ENCODE data around the gene RPS27L.
A peak's percentile ranks its signal among the peaks of the same experiment; 100 is the strongest.

RPS27L gene

DNA sequence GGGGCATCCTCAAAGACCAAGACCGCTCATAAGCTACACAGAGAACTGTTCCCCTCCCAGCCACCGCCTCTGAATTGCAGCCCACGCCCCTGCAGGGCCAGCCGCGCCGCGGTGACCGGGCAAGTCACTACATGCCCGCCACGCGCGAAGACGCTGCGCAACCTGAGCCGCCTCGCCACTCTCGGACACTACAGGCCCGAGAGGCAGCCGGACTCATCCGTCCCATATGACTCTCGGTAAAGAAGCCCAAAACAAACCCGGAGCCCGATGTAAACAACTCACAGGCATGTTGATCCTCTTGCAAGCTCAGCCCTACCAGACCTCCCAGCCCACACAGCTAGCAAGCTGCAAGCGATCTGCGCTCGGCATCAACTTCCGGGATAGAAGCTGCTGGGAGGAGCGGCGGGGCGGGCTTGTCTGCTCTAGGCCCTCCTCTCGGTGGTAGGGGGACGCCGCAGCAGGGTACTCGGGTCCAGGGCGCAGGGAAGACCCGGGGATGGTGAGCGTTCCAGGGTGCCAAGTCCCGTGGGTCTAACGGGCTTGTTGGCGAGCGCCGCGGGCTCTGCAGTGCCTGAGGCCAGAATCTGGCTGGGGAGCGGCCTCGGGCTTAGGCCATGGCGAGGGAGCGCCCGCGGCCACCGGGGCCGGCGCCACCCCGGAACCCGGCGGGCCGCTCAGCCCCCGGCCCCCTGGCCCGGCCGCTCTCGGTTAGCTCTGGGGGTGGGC, at the start of gene RPS27L:
RPS27L (minus strand) TSS at position 360 of the 726 bp plus-strand sequence; CDS start at position 288, 72 bp downstream.
- DNase-seq, result peak; percentile 96

DNA sequence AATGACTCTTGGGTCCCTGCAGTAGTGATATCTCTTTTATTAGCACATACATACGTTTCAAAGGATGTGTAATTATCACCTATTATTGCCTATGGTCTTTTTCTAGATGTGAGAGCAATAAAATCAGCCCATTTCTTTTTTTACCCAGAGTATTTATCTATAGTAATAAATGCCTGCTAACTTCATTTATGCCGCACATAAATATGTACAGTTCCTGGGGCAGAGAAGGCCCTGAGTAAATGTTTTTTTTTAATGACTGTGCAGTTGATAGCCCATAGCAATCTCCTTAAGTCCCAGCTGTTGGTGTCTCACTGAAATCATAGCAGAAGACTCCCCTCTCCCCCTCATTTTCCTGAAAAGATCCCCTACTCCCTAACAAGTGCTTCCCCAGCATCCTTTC, 48.8 kb upstream of the RPS27L start:
- DNase-seq, result no peak

DNA sequence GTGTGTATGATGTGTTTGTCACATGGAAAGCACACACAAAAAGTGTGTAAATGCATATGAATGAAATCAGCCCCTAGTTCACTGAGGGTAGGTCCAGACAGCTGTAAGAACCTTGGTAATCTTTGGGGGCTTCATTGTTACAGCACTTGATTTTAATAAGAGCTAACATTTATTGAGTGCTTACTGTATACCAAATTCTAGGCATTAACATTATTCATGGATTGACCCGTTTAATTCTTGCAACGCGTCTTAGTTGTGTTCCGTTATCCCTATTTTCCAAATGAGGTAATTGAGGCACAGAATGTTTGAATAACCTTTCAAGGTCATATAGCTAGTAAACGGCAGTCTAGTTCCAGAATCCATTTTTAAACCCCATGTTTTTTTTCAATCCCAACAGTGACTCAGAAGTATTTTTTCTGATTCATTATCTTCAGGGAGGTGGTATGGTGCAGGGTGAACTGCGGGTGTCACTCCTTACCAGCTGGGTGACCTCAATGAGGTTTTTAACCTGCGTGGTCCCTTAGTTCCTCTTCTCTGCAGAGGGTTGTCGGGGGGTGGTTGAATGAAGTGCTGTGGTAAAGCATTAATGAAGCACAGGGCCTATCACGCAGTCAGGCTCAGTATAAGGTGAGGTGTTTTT, 46.3 kb upstream of the RPS27L start:
- no peak for DNase-seq

DNA sequence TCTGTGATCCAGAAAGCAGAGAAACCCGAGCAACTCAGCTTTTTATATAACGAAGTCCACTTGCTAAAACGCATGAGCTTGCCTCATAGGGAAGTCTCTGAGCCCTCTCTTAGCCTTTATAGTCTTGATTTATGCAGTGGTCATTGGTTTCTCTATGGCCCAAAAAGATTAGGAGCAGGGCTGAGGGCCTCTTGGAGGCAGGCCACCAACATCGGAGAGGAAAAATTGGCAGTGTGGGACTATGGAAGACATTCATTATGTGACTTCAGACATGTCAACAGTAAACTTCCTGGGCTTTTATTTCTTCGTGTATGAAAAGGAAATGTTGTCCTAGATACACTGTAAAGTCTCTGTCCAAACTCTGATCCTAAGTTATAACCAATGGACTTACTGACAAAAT, 45.6 kb upstream of the RPS27L start:
- no peak for DNase-seq

DNA sequence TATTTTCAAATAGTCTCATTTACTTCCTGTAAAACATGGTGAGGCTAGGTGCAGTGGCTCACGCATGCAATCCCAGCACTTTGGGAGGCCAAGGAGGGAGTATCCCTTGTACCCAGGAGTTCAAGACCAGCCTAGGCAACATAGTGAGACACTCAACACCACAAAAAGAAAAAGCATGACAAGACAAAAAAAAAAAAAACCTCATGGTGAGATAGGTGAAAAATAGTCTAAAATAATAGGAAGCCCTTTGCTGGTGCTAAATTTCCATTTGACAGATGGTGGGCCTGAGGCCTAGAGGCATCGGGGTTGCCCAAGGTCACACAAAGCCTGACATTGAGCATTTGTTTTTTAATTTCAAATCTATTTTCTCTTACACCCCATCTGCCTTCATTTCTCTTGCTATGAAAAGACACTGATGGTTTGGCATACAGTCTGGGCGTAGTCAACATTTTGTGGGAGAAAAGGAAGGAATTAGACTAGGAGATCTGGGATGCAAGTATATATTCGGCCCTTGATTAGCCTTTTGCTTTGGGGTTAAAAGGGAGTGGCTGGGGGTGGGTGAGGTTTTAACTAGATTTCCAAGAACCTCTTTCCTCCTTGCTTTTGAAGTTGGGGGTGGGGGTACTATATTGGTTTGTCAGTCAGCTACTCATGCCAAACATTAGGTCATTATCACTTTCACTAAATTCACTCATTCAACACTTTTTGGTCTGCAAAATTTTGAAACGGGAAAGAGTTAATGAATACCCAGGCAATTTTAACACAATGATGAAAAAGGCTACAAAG, 43.4 kb upstream of the RPS27L start:
- DNase-seq, result no peak

DNA sequence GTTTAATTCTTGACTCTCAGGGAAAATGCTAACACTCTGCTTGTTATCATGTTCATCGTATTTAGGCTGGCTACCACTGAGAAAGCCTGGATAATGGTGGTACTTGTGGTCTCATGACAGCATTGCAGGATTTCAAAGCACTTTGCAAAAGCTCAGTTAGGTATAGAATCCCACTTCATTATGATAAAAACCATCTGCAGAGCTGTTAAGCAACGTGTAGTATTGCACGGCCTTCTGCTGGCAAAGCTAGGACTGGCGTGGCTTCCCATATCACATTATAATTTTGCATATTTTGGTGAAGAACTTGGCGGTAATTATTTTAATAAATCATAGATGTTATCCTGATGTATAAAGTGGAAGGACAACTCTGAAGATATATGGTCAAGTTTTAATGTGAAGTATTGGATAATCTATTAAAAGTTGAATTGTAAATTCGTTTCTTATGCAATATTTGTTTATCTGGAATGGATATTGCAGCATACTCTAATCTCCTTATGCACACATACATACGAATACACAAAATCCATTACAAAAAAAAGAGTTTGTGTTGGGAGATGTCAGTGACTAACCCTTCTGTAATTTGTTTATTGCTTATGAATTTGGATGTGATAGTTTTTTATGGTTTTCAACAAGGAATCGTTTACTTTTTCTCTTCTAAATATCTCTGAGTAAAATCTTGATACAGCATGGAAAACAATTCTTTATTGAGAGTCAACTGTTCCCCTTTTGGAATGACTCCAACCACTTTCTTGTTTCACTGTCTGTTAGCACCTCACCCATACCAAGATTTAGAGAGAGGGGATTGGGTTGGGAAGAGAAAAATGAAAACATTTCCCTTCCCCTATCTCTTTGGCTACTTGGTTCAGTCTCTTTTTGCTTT, 41.3 kb upstream of the RPS27L start:
- DNase-seq, result no peak

DNA sequence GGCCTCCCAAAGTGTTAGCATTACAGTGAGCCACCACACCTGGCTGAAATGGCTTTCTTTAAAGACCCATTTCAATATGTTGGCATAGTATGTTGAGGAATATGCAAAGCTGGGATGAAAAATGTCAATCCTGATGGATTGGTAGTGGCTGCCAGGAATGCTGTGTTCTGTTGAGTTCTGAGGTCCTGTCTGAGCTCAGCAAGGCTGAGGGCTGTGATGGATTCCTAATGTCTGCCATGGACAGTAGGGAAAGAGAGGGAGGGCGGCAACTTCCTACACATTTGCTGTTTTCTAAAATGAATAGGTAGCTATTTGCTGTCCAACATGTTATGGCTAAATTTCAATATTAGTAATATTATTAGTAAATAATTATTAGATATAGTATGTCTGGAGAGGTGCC, 40.3 kb upstream of the RPS27L start:
- no peak for DNase-seq

DNA sequence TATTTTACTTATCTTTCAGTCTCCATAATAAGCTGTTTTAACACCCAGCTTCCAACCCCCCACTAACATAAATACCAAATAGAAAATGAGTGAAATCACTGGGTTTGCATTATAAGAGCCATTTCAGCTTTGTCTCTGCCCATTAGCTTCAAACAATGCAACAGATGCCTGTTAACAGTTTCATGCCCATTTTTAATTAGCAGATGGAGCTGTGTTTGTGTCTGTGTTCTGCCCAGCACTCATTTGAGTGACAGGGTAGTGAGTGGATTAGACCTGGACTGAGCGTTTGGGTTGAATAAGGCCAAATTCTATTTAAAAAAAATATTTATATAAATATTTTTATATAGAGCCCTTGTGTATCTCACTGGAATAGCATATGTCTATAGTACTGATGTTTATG, 39.6 kb upstream of the RPS27L start:
- no peak for DNase-seq

DNA sequence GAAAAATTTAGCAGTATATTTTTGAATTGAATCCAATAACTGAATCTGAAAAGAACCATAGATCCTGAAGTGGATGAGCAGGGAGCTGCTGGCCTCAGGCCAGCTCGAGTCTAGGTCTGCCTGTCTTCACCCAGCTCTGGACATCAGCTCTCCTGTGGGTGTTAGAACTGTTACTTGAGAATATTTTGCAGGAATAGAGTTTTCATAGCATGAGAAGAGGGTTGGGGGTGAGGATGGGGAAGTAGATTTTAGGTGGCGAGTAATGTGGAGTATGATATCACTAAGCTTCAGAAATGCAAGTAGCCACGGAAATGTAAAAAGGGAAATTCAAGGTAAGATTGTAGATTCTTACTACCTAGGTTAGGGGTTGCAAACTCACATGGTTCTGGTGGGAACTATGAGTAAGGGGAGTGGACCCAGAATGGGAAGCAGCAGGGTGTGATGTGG, 38.3 kb upstream of the RPS27L start:
- DNase-seq, result no peak

DNA sequence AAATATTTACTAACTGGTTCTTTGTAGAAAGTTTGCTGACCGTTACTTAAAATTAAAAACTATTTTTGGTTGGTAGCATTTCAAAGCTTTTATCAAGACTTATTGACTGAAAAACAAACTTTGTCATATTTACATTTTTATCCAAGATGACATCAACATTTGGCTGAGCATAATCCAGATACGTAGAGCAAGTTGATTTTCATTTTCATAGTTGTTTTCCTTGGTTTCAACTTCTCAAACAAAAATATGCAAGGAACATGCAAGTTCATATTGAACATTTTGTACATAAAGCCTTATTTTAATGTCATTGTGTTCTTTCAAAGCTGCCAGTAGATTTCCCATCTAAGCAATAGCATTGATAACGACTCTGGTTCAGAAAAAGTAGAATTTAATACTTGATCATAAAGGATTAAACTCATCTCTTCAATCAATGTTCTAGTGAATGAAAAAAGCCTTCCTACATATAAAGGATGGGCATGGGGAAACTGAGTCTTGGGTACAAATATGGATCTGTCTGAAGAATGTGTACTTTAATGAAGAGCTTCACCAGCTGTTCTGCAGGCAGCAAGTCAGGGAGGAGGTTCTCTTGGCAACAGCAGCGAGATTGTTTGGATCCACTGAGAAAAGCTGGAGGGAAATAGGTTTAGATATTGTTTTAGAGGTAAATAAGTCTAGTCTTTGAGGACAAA, 37.7 kb upstream of the RPS27L start:
- DNase-seq, result no peak

DNA sequence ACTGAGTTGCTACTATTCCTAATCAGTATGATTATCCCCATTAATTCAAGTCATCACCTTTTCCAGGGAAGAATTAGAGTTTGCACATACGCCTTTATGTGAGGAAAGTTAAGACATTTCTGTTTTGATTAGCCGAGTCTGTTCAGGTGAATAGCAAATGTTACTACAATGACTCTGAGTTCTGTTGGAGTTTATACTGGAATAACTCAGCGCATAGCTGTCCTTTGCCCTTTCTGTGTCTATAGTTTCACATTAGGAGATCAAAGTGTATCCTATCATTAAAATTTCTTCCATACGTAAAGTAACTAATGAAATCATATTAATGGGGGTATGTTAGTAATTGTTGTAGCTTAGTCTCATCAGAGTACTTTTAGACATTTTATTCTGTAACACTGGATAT, 37.0 kb upstream of the RPS27L start:
- DNase-seq, result no peak

DNA sequence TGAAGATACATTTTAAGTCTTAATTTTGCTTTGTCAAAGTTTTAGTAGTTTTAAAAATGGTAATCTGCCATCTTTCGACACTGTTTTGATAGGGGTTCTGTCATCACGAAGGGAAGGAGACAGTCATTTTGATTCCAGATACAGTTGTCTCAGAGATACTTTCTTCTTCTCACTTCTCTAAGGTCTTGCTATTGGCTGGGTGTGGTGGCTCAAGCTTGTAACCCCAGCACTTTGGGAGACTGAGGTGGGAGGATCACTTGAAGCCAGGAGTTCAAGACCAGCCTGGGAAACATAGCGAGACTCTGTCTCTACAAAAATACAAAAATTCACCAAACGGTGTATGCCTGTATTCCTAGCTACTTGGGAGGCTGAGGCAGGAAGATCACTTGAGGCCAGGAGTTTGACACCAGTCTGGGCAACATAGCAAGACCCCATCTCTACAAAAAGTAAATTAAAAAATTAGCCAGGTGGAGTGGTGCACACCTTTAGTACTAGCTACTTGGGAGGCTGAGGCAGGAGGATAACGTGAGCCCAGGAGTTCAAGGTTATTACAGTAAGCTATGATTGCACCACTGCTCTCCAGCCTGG, 35.4 kb upstream of the RPS27L start:
- DNase-seq, result no peak

DNA sequence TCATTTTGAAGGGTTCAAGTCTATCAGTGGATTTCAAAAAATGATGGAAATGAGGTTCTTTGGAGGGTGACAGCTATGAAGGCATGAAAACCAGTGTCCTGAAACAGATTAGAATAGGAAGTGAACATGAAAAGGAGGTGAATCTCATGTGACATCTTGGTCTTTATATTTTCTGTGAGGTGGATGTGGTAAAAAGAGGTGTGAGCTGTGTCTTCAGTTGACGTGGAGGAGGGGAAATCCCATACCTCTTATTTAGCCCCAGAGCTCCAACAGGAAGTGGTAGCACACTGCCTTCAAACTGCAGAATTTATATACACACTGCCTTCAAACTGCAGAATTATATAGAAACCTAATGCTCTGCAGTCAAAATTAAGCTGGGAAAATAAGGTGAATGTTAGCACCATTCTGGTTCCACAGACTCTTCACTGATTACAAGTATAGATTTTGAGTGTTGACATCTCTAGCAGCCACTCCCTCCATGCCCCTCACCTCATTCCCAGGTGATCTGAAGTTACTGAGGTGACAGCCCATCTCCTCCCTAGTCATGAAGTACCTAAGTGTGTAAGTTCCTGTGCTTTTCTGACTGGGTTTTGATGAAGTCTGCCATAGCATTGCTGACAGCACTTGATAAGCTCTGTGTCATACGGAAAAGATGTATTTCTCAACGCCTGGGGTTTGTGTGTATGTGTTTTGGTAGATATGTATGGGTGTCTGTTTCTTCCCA, 34.8 kb upstream of the RPS27L start:
- no peak for DNase-seq

DNA sequence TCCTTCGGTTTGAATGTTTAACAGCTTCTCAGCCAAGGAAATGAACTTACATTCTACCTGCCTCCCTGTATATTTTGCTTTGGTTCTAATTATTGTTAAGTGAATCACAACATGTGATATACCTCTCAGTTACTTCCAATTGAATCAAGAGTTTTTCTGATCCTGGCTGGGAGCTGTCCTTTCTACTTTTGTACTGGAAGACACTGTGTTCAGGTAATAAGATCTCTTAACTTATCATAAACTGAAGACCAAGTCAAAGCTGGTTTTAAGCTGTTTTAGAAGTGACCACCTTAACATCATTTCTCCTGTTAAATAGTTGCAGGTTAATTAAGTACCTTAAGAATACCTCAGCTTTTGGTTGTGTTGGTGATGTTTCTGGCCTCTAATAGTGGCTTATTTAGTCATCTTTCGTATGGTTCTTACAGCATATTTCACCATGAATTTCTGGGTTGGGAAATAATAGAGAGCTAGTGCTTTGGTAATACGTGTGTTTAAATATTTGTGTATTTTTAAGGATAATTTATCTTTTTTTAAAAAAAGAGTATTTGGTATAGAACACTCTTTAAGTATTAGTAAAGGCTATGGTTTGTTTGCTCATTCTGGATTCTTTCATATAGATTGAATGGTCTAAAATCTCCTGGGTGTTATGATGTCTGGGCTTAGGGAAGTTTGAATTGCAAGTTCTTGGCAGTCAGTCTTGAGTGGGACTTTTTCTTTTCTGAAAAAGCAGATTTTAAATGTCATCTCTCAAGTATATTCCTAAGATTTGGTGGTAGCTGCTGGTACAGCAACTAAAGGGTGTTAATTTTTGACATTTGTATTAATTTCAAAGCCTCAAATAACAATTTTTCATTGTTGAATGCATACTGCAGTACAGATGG, 33.7 kb upstream of the RPS27L start:
- no peak for DNase-seq

DNA sequence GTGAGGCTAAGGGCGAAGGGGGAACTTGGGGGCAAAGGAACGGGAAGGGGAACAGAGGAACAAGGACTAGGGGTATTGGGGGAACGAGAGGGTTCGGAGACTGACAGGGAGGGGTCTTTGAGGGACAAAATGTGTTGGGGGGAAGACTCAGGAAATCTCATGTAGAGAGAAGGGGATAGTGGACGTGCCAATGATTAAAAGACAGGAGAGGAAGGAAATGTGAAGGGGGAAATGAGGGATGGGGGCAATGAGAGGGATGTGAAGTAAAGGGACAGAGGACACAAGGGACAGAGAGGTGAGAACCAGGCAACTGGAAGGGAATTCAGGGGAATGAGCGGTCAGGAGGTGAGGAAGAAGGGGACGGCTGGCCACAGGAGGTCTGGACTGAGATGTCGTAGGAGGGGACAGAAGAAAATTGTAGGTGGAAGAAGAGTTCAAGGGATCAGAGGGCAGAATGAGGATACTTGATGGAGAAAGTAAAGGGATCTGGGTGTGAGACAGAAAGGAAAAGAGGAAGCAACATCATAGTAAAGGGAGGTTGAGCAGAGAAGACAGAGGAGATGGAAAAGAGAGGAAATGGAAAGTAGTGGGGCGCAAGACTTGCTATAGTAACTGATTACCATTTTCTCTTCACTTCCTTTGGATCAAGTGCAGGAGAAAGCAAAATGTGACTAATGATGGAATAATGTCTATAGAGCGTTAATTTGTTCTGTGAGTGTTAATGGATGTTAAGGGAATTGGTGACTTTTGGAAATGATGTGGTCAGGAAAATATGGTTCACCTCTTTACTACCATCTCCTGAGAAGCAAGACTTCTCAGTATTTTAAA, 32.9 kb upstream of the RPS27L start:
- DNase-seq, result no peak

DNA sequence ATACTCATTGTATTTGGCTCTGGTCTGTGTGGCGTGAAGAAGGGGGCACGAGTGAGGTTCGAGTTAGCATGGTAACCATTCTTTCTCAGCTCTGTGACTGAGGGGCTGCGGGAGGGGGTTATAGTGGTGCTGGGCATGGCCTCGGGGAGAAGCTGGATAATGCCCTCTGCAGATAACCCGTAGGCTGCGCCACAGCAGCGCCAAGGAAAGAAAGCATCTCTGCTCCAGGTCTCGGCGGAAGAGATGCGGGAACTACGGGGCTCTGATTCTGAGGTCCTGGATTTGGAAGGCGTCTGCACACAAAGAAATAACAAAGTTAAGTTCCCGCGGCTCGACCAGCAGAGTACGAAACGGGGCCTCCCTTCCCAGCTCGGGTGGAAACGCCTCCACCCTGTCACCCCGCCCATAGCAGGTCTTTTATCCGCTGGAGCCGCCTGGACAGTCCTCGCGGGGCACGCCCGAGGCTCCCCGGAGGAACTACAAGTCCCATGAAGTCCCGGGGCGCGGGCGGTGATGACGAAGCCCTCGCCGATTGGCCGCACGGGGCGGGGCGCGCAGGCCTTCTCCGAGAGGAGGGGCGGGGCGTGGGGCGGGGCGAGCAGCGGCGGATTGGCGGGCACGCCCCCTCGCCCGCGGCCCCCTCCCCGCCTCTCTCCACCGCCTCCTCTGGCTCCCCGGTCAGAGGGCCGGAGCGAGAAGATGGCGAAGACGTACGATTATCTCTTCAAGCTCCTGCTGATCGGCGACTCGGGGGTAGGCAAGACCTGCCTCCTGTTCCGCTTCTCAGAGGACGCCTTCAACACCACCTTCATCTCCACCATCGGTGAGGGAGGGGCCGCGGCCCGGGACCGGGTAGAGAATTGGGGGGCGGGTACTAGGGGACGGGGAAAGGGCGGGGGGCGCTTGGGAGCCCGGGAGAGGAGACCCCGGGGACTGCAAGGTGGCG, 31.9 kb upstream of the RPS27L start, which contains the start of gene RAB8B:
RAB8B (plus strand) TSS at position 681 of the 946 bp plus-strand sequence; CDS start at position 700, 19 bp downstream.
- peak; percentile 99 for DNase-seq

DNA sequence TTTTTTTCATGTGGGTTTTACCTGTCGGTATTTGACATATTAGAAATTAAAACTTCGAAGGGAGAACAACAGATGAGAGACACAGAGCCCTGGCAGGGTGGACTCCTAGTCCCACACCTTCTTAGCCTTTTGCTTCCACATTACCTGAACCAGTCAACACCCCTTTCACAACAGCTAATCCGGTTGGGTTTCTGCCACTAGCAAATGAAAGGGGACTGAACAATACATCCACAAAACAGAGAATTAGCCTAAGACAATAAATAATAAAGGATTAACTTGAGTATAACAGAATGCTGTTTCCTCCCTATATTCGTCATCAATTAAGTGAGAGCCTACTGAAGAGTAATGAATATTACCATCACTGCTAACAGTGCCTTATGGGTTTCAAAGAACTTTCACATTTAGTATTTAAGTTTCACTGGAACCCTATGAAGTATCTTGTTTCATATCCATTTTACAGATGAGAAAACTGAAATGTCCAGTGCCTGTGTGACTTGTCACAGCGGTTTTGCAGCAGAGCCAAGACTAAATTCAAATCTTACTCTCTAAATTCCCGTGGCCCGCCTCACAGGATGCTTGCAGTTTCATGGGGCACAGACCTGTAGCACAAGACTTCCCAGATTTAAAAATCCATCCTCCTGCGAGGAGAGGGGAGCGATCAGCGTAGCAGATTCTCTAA, 31.1 kb upstream of the RPS27L start:
- no peak for DNase-seq
